Glutamatergic neuron (in vitro differentiated cells): ENCODE results near the gene SUMO4. TPM values are rescaled to one million over a fixed set of nuclear protein-coding genes. Genes with fewer than 3 reads are reported as not detected.

Experiments used
- DNase-seq: peaks from one replicate; pipeline ENCODE4 v3.0.0; 2022
- H3K27ac Mint-ChIP-seq: one replicate; pipeline ENCODE4 v1.8.0; 2020; ENCODE audit warnings: mild to moderate bottlenecking, mixed read lengths, inconsistent platforms; ENCODE audit not compliant: unreplicated experiment
- H3K27me3 Mint-ChIP-seq: one replicate; pipeline ENCODE4 v1.8.0; 2020; ENCODE audit warnings: mild to moderate bottlenecking, moderate library complexity, mixed read lengths, inconsistent platforms; ENCODE audit not compliant: unreplicated experiment
- H3K36me3 Mint-ChIP-seq: one replicate; pipeline ENCODE4 v1.8.0; 2020; ENCODE audit warnings: mild to moderate bottlenecking, mixed read lengths, inconsistent platforms; ENCODE audit not compliant: unreplicated experiment
- H3K4me1 Mint-ChIP-seq: one replicate; pipeline ENCODE4 v1.8.0; 2020; ENCODE audit warnings: mild to moderate bottlenecking, low read depth, mixed read lengths, inconsistent platforms; ENCODE audit not compliant: unreplicated experiment
- H3K4me3 Mint-ChIP-seq: one replicate; pipeline ENCODE4 v1.8.0; 2020; ENCODE audit warnings: mild to moderate bottlenecking, mixed read lengths, inconsistent platforms; ENCODE audit not compliant: unreplicated experiment
- H3K9me3 Mint-ChIP-seq: one replicate; pipeline ENCODE4 v1.8.0; 2020; ENCODE audit warnings: mild to moderate bottlenecking, moderate library complexity, mixed read lengths, inconsistent platforms; ENCODE audit not compliant: unreplicated experiment
- long read RNA-seq: library from polyadenylated mRNA; unstranded; transcript quantifications from one replicate; pipeline ENCODE4 v2.0.0, GENCODE V29; 2020; ENCODE audit not compliant: unreplicated experiment
- total RNA-seq: library from RNA; stranded (reverse); fragmentation: NEBNext Ultra II Directional; extraction: Animal tissue kit (Norgen Biotek cat#: 25700); gene quantifications from one replicate; pipeline ENCODE4 v1.2.1, GENCODE V29; 2021; ENCODE audit not compliant: unreplicated experiment
- TF ChIP-seq, protein P1 (sequence below): fragments of 200-600 bp; sonication (generic); IDR thresholded peaks from one replicate; pipeline ENCODE4 v1.5.0; 2021; ENCODE audit not compliant: partially characterized antibody, unreplicated experiment

SUMO4 gene
- total RNA-seq: 1.3 TPM
- long read RNA-seq: 0 reads

DNA sequence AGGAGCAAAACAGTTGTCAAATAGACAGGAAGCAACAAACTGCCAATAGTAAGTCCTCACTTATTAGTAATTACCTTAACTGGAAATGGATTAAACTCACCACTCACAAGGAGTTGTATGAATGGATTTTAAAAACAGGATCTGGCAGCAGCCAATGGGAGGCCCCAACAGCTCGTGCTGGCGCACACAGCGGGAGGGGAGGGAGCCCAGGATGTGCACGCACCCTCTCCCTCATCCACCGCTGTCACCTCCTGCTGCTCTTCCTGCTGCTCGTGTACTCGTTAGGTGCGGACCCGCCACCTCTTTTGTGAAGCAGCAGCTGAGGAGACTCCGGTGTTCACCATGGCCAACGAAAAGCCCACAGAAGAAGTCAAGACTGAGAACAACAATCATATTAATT, at the start of gene SUMO4:
TSS of gene SUMO4 (plus strand) at position 213 of the 400 bp plus-strand sequence. CDS start at position 343, 130 bp downstream.
- H3K36me3 Mint-ChIP-seq: peaks cover 5% of the 10 kb centered on the region

DNA sequence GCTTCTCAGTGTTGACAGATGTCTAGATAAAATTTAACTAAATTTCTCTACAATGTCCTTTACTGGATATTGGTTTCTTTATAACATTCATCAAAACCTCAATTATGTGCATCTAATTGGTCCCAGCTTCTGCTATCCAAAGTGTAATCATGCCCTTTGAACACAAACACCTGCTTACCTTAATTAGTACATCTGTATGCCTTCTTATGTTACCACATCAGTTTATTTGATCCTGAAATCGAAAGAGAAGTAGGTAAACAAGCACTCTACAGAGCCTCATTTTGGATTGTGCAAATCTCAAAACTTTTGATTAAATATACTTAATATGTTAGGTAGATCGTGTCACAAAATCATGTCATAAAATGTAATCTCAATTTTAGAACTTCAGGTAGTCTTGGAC, 46.1 kb upstream of the SUMO4 start:
- no peak overlapping the region for H3K27ac Mint-ChIP-seq
- no peak overlapping the region for H3K4me3 Mint-ChIP-seq

More for the DNA sequence above, at the start of gene SUMO4:
- Mint-ChIP-seq H3K4me3 (no peak within 1 kb of the TSS), H3K27me3 (no peaks in the 10 kb centered on the region), H3K4me1 (no peaks in the 10 kb centered on the region), H3K9me3 (peaks cover 2% of the 10 kb centered on the region), H3K27ac (no peak within 1 kb of the TSS)
- TF ChIP-seq, protein P1, sequence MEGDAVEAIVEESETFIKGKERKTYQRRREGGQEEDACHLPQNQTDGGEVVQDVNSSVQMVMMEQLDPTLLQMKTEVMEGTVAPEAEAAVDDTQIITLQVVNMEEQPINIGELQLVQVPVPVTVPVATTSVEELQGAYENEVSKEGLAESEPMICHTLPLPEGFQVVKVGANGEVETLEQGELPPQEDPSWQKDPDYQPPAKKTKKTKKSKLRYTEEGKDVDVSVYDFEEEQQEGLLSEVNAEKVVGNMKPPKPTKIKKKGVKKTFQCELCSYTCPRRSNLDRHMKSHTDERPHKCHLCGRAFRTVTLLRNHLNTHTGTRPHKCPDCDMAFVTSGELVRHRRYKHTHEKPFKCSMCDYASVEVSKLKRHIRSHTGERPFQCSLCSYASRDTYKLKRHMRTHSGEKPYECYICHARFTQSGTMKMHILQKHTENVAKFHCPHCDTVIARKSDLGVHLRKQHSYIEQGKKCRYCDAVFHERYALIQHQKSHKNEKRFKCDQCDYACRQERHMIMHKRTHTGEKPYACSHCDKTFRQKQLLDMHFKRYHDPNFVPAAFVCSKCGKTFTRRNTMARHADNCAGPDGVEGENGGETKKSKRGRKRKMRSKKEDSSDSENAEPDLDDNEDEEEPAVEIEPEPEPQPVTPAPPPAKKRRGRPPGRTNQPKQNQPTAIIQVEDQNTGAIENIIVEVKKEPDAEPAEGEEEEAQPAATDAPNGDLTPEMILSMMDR: no peak
- no peak for DNase-seq

DNA sequence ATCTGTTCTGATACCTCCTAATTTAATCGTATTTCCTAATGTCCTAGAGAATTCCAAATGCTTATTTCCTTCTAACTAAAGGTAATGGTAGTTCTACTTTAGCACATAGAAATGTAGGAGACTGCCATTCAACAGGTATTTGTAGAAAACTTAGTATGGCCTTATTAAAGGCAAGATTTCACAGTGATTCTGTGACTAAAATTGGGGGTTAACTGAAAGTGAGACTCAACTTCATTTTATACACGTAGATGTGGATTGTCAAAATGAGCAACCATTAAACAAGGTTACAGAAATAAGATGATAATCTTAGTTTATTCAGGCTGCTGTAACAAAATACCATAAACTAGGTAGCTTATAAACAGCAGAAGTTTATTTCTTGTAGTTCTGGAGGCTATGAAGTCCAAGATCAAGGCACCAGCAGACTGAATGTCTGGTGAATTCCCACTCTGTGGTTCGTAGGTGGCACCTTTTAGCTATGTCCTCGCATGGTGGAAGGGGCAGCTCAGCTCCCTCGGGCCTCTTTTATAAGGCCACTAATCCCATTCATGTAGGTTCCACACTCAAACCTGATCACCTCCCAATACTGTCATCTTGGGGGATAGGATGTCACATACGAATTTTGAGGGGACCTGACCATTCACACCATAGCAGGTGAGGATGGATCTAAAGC, 43.8 kb upstream of the SUMO4 start:
- H3K4me1 Mint-ChIP-seq: peaks cover 2% of the 10 kb centered on the region
- H3K4me3 Mint-ChIP-seq: no peak overlapping the region
- TF ChIP-seq, protein P1: no peak
- no peak overlapping the region for H3K27ac Mint-ChIP-seq
- H3K27me3 Mint-ChIP-seq: no peaks in the 10 kb centered on the region
- no peaks in the 10 kb centered on the region for H3K36me3 Mint-ChIP-seq
- DNase-seq: no peak
- no peaks in the 10 kb centered on the region for H3K9me3 Mint-ChIP-seq

More for the DNA sequence above, 46.1 kb upstream of the SUMO4 start:
- Mint-ChIP-seq H3K4me1 (peaks cover 2% of the 10 kb centered on the region), H3K9me3 (no peaks in the 10 kb centered on the region), H3K36me3 (no peaks in the 10 kb centered on the region), H3K27me3 (no peaks in the 10 kb centered on the region)
- TF ChIP-seq, protein P1: no peak
- DNase-seq: no peak

DNA sequence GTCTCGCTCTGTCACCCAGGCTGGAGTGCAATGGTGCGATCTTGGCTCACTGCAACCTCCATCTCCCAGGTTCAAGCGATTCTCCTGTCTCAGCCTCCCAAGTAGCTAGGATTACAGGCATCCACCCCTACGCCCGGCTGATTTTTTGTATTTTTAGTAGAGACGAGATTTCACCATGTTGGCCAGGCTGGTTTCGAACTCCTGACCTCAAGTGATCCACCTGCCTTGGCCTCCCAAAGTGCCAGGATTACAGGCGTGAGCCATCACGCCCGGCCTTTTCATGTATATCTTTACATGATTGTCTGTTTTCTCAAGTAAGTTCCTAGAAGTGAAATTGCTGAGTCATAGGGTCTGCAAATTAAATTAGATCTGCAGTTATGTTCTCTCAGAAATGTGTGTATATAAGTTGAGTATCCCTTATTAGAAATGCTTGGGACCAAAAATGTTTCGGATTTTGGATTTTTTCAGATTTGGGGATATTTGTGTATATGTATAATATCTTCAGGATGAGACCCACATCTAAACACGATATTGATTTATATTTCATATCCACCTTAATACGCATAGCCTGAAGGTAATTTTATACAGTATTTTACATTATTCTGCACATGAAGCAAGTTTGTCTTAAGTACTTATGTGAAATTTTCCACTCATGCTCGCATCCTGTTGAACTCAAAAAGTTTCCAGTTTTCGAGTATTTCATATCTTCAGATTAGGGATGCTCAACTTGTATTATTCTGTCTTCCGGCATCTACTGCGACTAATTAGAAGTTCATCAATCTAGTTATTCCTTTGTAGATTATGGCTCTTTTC, 42.1 kb upstream of the SUMO4 start:
- TF ChIP-seq, protein P1: no peak
- no peak overlapping the region for H3K4me3 Mint-ChIP-seq
- no peaks in the 10 kb centered on the region for H3K9me3 Mint-ChIP-seq
- H3K27me3 Mint-ChIP-seq: no peaks in the 10 kb centered on the region
- H3K36me3 Mint-ChIP-seq: no peaks in the 10 kb centered on the region
- peaks cover 2% of the 10 kb centered on the region for H3K4me1 Mint-ChIP-seq
- H3K27ac Mint-ChIP-seq: no peak overlapping the region
- DNase-seq: no peak

DNA sequence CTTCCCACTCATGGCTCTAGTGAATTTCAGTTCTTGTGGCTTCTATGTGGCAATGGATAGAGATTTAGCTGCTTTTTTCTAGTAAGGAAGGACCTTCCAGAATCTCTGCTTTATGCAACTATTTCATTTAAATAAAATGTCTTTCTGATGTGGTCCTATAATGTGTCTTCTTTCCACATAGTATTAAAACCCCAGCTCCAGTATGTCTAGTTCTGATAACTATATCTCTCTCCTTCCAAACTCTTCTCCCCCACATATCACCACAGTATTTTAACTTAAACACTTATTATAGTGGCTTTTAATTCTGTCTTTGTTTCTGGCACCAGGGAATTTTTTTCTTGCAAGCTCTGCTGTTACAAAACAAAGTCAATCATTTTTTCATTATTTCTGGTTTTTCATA, 40.6 kb upstream of the SUMO4 start:
- Mint-ChIP-seq H3K27me3 (no peaks in the 10 kb centered on the region), H3K36me3 (no peaks in the 10 kb centered on the region), H3K4me3 (no peak overlapping the region), H3K4me1 (no peaks in the 10 kb centered on the region), H3K27ac (no peak overlapping the region), H3K9me3 (no peaks in the 10 kb centered on the region)
- no peak for DNase-seq
- TF ChIP-seq, protein P1: no peak
